ENCODE measurements around the gene CSTF2.

Gene CSTF2

GRCh38 chrX:100819837-100820666 lies at the start of gene CSTF2 (continued):
- TF ChIP-seq ZNF555 (tag by site-specific recombination; conservative IDR thresholded peaks at IDR 0.05) (no peak), ZNF114 (tag by site-specific recombination; IDR thresholded peaks at IDR 0.05) (no peak), ZNF398 (tag by site-specific recombination; IDR thresholded peaks at IDR 0.05) (no peak), TCF7L2 (IDR thresholded peaks at IDR 0.05; ENCODE audit: borderline replicate concordance, low read depth, low read length) (peak; percentile 58; the same call in 1 of the 2 replicates), ZNF23 (tag by site-specific recombination; IDR thresholded peaks at IDR 0.05; ENCODE audit: borderline replicate concordance) (no peak), PRDM2 (tag by site-specific recombination; IDR thresholded peaks at IDR 0.05; ENCODE audit: borderline replicate concordance) (no peak), ZNF223 (tag by site-specific recombination; IDR thresholded peaks at IDR 0.05) (no peak), GFI1B (tag by site-specific recombination; IDR thresholded peaks at IDR 0.05) (no peak), ZNF660 (tag by site-specific recombination; IDR thresholded peaks at IDR 0.05) (no peak), ZNF449 (tag by site-specific recombination; IDR thresholded peaks at IDR 0.05) (0 out of 2 replicates have a peak, but pooled peaks have one; percentile 28), KLF7 (tag by site-specific recombination; IDR thresholded peaks at IDR 0.05; ENCODE audit: borderline replicate concordance) (no peak), ZNF391 (tag by site-specific recombination; IDR thresholded peaks at IDR 0.05; ENCODE audit: borderline replicate concordance, low read depth) (no peak), ZBTB26 (tag by site-specific recombination; optimal IDR thresholded peaks at IDR 0.05) (peak; percentile 45), ZNF221 (tag by site-specific recombination; IDR thresholded peaks at IDR 0.05; ENCODE audit: borderline replicate concordance) (no peak), PRDM1 (tag by site-specific recombination; IDR thresholded peaks at IDR 0.05) (no peak), ZBTB48 (tag by site-specific recombination; IDR thresholded peaks at IDR 0.05) (no peak), ZNF692 (tag by site-specific recombination; IDR thresholded peaks at IDR 0.05) (no peak; the same call in 1 of the 2 replicates), PRDM6 (tag by site-specific recombination; IDR thresholded peaks at IDR 0.05) (no peak), RBAK (tag by site-specific recombination; IDR thresholded peaks at IDR 0.05) (no peak), AEBP2 (tag by site-specific recombination; IDR thresholded peaks at IDR 0.05; ENCODE audit: borderline replicate concordance) (no peak), ZNF239 (tag by site-specific recombination; IDR thresholded peaks at IDR 0.05) (no peak), ZNF404 (tag by site-specific recombination; IDR thresholded peaks at IDR 0.05) (no peak)

Data from HEK293 (cell line).